Stimulated activated CD8-positive, alpha-beta memory T cell treated with anti-CD3 and anti-CD28 coated beads, Interleukin-7, amount 100 ng/mL, for 48 hours (primary cell): ENCODE data around the gene ERCC6L2.

Experiments
- DNase-seq, 2 donors: peaks; one replicate each; pipeline ENCODE4 v3.0.0-alpha.2; 2020; ENCODE audit warnings: low read depth in 1 of 2; ENCODE audit errors: extremely low read depth in 1 of 2

ERCC6L2 gene

DNA sequence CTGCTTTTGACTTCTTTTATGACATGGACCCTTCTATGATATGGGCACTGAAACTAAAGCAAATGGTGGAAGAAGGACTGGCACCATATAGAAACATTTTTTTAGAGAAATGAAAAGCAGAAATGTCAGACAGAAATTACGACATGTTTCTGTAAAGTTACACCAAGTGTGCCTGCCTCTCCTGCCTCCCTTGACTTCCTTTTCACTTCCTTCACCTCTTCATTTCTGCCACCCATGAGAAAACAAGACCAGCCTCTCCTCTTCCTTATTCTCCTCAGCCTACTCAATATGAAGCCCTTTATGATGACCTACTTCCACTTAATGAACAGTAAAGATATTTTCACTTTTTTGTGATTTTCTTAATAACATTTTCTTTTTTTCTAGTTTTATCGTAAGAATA, 44.5 kb downstream of the ERCC6L2 start:
- DNase-seq: no peak

DNA sequence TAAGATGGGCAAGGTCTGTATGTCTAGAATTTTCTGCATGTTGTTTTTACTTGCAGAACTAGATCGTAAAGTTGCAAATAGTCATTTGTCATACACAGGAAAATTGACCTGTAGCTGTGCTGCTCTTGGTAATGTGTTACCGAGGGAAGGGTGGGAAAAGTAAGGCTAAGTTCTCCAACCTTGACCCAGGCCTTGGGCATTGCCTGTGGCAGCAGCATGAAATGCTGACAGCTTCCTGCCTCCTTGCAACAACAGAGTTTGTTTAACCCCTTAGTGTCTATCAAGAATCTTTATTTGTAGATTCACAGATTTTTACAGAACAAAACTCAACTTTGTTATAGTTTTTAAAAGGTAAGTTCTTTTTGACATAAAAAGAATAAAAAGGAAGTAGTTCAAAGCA, 48.3 kb downstream of the ERCC6L2 start:
- no peak for DNase-seq

DNA sequence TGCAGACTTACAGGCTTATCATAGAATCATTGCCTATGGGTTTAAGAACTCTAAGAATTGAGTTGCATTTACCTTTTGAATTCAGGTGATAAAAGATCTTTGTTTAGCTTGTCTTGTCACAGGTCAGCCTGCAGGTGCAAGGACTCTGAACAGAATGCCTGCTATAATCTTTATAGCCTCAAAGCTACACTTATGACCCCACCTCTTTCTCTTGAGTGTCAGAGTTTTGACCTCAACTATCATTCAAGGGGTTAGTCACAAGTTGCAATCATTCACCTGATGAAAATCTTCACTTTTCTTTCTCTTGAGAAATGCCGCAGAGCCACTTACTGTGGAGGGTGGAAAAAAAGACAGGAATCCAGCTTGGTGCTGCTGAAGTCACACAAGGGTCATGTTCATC, 49.5 kb downstream of the ERCC6L2 start:
- no peak for DNase-seq

DNA sequence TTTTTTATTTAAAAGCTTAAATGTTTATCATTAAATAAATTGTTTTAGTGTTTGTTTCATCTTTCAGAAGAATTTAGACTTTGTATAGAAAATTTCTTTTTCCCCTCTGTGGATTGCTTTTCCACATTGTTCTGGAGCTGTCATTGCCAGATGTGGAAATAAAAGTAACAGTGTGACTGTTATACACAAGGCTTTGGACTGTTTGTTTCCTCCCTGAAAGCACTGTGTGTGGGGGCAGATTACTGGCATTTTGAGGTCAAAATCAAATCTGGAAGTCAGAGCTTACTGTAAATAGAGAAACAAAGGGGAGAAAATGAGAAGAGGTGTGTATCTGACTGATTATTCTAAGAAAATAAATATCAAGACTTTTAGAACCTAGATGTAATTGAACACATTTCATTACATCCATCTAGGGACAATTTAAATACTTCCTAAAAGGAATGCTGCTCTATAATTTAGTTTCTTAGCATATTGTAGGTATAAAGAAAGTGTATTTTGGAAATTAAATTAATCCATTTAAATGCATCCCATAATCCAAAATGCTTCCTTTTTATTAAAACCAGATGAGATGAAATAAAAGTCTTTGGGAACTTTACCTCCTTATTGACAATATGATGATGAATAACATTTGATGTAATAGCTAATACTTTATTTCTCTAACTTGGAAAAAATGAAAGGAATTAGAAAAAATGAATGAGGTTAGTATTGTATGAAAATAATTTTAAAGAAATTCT, 51.9 kb downstream of the ERCC6L2 start:
- DNase-seq: no peak

DNA sequence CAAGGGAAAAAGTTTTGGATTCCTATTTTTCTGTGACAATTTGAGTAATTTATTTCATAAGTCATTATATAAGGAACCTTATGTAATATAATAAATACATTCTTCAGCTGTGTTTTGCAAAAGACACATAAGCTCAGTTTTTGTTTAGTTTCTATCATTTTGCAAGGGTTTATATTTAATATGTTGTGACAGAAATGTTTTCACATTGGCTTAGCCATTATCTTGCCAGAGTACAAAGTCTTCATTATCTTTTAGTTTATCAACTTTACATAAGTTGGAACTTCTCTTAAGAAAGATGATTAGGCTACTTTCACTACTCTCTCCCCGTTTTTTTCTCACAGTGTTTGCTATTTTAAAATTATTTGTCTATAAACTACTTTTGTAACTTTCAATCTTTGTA, 54.8 kb downstream of the ERCC6L2 start:
- no peak for DNase-seq

DNA sequence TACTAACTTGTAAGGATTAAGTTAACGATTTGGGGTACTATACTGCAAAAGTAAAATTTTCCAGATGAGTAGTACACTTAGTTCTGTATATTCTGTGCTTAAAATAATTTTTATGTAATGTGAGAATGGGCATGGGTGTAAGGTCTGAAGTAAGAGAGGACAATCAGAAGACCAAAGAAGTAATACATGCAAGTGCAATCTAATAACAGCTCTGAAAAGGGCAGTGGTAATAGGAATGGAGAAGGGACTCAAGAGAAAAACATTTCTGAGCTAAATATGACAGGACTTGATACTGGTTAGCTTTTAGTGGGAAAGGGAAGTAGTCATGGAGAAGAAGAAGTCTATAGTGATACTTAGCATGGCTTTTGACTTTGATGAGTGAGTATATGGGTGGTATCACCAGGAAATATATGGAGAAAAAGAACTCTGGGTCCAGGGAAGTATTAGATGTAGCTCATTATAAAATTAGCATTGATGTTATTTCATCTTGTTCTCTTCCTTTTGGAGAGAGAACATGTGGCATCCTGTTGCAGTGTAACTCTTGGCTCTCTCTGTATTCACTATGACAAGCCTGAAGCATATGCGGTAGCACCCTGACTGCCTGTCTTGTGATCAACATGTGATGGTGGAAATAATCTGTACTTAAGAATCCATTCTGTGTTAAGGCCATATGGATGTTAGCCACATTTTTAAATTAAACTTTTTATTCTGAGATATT, 60.5 kb downstream of the ERCC6L2 start:
- DNase-seq: no peak

DNA sequence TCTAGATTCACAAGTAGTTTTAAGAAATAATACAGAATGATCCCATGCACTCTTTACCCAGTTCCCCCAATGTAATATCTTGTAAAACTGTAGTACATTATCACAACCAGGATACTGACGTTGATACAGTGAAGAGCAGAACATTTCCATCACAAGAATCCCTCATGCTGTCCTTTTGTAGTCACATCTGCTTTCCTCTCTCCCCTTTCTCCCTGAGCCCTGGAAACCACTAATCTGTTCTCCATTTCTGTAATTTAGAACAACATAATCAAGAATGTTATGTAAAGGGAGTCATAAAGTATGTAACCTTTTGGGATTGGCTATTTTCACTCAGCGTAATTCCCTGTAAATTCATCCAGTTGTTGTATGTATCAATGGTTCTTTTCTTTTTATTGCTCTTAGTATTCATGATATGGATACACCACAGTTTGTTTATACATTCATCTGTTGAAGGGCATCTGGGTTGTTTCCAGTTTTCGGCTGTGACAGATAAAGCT, 61.1 kb downstream of the ERCC6L2 start:
- no peak for DNase-seq

DNA sequence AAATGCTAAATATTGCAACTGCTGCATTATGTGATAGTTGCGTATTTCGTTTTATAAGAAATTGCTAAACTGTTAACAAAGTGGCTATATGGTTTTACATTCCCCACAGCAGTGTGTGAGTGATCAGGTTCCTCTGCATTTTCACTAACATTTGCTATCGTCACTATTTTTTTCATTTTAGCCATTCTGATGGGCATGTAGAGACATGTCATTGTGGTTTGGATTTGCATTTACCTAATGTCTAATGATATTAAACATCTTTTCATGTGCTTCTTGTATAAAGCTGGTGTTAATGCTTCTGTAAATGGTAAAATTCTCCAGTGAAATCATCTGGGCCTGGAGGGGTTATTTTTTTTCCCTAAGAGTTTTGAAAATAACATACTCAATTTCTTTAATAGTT, 61.6 kb downstream of the ERCC6L2 start:
- DNase-seq: no peak

DNA sequence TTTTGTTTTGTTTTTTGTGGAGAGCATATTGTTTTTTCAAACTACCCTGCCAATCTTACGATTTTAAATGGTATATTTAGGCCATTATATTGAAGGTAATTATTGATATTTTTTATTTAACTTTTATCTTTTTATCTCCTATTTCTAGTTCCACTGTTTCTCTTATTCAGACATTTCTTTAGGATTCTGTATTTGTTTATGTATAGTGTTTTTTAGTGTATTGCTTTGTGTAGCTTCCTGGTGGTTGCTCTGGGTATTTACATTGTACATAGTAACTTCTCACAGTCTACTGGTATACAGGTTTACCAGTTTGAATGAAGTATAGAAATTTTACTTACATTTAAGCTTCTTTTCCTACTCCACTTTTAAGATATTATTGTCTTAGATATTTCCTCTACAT, 63.2 kb downstream of the ERCC6L2 start:
- no peak for DNase-seq

DNA sequence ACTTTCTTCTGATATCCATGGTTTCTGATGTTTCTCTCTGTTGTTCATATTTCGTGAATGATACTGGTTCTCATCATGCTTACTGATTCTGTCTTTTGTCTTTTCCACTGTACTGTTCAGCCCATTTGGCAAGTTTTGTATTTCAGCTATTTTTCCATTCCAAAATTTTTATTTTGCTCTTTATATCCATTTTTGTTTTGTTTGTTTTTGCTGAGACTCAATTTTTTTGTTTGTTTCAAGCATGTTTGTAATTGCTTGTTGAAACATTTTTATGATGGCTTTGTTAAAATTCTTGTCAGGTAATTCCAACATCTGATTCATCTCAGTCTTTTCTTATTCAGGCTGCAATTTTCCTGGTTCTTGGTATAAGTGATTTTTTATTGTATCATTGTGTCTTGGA, 64.0 kb downstream of the ERCC6L2 start:
- DNase-seq: no peak

DNA sequence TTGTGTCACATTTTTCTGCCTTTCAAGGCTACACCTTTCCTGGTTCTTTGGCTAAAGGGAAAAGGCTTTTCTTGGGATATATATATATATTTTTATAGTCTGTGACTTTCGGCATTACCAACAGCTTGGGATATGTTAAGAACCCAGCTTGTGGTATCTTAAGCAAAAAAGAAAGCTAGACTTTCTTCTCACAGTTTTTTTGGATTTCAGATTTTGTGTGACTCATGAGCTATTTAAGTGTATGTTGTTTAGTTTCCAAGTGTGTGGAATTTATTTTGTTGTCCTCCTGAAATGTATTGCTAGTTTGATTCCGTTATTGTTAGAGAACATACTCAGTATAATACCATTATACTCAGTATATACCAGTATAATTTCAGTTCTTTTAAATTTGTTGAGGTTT, 64.8 kb downstream of the ERCC6L2 start:
- no peak for DNase-seq

DNA sequence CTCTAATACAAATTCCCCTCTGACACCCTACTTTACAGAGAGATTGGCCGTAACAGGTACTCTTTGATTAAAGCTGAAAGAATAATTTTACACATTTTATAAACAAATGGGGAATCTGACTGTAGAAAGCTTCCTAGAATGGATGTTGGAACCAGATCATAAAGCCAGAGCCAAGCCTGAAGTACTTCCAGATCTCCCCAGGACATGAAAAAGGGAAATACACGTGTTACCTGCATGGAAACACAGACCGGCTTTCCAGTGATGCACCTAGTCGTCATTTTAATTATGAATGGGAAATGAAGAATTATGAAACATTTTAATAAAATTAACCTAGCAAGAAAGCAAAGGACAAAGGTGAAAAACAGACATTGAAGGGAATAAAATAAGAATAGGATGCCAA, 66.5 kb downstream of the ERCC6L2 start:
- no peak for DNase-seq

DNA sequence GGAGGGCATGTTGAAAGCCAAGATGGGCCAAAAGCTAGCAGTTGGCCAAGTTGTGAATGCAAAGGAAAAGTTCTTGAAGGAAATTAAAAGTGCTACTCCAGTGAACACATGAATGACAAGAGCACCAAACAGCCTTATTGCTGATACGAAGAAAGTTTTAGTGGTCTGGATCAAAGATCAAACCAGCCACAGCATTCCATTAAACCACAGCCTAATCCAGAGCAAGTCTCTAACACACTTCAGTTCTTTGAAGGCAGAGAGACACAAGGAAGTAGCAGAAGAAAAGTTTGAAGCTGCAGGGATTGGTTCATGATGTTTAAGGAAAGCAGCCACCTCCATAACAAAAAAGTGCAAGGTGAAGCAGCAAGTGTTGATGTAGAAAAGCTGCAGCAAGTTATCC, 71.6 kb downstream of the ERCC6L2 start:
- no peak for DNase-seq

DNA sequence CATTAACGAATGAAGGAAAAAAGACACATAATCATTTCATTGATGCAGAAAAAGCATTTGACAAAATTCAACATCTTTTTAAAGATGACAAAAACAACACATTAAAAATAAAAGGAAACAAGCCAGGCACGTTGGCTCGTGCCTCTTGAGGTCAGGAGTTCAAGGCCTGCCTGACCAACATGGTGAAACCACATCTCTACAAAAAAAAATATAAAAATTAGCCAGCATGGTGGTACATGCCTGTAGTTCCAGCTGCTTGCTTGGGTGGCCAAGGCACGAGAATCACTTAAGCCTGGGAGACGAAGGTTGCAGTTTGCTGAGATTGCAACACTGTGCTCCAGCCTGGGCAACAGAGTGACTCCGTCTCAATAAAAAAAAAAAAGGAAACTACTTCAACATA, 77.0 kb downstream of the ERCC6L2 start:
- DNase-seq: no peak

DNA sequence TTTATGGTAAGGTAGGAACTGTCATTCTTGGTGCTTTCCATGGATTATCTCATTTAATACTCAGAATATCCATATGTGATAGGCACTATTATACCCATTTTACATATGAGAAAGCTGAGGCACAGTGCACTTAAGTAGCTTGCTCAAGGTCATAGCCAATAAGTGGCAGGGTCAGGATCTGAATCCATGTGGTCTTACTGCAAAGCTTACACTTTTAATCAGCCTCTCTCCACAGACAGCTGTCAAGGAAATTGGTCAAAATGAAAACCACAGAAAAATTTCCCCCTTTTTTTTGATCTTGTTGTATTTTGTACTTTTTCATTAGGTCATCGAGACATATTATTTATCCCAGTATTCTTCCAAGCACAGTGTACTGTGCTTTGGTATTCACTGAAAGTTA, 78.5 kb downstream of the ERCC6L2 start:
- no peak for DNase-seq

DNA sequence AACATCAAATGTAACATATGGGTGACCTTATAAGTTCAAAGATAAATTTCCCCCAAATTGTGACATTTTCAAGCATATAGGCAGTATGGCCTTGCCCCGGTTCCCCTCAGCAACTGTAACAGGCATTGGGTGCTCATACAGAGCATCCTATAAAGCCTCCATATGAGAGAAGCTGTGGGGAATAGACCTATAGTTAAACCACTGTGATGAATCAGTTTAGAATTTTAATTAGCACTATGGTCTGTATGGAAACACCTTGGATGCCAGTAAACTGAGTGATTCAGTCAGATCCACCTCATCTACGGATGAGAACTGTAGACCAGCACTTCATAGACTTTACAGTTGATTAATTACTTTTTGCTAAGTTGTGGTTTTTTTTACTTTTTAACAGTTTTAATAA, 79.4 kb downstream of the ERCC6L2 start:
- DNase-seq: peak in 1 of 2 donors; percentile 7

DNA sequence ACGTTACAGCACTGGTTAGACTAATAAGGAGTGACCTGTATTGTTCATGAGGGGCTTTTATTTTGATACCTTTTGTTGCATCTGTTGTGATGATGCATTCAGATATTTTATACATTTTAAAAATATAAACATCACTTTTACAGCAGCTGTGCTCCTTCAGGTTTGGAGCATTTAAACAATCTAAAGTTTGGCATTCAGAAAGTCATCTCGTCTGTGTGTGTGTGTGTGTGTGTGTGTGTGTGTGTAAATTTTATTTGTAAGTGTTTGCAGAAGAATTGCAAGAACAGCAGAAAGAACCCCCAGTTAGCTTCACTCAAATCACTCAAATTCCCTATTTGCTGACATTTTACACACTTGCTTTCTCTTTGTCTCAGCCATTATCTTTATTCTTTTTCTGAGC, 87.4 kb downstream of the ERCC6L2 start:
- no peak for DNase-seq

DNA sequence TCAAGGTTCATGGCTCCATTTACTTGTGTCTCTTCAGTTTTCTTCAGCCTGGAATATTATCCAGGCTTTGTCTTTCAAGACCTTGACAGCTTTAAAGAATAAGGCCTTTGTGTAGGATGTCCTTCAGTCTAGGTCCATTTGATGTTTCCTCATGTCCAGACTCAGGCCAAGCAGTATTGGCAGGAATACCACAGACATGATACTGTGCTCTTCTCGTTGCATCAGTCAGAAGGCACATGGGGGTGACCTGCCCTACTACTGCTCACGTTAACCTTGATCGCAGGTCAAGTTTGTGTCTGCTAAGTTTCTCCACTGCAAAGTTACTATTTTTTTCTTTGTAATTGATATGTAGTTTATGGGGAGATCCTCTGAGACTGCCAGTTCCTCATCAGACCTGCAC, 88.2 kb downstream of the ERCC6L2 start:
- DNase-seq: no peak

DNA sequence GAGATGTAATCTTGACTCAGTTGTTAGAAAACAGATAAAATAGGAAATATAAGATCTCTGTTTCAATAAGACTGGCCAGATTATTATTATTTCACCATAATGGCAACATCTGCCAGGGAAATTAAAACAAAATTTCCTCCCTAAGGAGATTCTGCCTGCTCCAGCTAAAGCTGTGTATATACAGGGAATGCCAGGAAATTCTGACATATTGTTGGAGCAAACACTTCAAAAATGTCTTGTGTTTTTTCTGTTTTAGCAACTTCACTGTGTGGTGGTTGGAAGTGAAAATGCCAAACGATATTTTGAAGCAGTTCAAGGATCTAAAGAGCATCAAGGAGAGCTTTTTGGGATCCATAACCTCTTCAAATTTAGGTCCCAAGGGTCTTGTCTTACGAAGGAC, 90.8 kb downstream of the ERCC6L2 start:
- no peak for DNase-seq

DNA sequence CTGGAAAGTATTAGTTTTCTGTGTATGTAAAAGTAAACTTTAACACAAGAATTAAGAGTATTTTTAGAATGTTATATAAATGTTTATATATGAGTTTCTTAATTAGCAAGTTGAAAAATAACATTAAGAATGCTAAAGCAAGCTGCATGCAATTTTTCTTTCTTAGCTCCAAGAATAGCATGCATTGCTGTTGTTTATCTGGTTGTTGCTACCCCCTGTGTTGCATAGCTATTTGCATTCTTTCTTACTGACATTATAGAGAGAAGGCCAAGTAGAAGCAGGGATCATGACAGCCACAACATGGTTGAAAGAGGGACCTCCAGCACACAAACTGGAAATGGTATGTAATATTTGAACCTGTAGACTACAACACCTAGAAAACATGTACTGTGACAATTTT, 94.8 kb downstream of the ERCC6L2 start:
- no peak for DNase-seq

DNA sequence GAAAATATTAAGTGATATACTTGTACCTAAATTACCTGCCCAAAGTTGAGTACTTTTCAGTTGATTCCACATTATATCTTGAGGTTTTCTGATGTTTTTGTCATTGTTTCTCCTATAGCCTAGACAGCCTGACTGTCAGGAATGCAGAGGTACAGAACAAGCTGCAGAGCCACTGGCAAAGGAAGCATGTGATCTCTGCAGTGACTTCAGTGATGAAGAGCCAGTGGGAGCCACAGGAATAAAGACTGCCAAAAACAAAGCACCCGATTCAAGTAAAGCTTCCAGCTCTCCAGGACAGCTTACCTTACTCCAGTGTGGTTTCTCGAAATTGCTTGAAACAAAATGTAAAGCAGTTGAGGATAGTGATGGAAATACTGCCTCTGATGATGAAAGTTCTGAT, 96.3 kb downstream of the ERCC6L2 start:
- no peak for DNase-seq

DNA sequence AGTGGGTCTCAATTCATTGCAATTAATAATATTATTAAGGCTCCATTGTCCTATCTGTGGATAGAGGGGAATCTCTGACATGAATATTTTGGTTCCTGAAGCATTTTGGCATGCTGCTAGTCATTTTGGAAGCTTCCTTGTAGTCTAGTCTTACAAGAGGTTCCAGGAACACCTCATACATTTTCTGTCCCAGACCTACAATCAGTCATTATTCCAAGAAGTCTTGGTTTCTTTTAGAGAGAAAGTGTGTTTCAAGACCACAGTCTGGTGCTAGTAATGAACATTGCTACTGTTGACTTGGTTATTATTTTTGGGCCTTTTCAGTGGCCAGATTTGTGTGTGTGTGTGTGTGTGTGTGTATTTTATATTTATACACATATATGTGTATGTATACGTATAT, 98.9 kb downstream of the ERCC6L2 start:
- DNase-seq: no peak

DNA sequence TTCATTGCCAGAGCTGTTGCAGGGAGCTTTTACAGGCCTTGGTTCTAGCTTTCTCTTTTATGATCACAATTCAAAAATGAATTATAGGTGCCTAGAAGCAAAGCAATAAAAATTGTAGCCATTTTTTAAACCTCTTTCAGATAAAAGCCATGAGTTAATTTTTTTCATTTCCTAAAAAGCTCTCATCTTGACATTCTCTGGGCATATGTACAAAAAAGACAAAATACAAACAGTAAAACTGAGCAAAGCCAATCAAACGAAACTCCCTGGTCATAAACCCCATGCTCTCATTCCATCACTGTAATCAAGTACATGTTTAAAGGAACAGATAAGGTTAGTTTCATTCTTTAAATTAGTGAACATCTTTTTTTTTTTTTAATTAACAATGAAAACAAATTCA, 101.9 kb downstream of the ERCC6L2 start:
- no peak for DNase-seq
